ENCODE data around the gene MOBP.
"Not testable (repeated sequence)": the region's sequence is repeated elsewhere in the genome, so short reads cannot be mapped to it uniquely, and the experiment has no call there.

MOBP gene

DNA sequence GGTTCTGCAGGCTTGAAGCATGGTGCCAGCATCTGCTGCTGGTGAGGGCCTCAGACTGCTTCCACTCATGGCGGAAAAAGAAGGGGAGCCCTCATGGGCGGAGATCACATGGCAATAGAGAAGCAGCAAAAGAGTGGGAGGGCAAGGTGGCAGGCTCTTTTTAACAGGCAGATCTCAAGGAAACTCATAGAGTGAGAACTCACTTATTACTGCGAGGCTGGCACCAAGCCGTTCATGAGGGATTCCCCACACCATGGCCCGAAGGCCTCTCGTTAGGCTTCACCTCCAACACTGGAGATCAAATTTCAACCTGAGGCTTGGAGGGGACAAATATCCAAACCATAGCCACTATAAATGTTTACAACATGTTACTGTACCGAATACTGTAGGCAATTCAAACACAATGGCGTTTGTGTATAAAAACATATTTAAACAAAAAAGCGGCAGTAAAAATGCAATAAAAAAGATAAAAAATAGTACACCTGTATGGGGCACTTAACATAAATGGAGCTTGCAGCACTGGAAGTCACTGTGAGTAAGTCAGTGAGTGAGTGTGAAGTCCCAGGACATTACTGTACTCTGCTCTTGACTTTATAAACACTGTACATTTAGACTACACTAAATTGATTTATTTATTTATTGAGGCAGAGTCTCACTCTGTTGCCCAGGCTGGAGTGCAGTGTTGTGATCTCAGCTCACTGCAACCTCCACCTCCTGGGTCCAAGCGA, 18.8 kb upstream of the MOBP start:
- Histone ChIP-seq H3K4me3 (ENCODE audit: control insufficient read depth in 1 of 7, extremely low read depth in 1 of 7, insufficient read depth in 4 of 7, low read depth in 2 of 7, low read length in 6 of 7) (no peak overlapping the region), H3K4me1 (ENCODE audit: control extremely low read depth in 1 of 4, control insufficient read depth in 4 of 4, insufficient read depth in 4 of 4, low read length in 3 of 4) (peaks cover 0 to 2% (median 0%) of the 10 kb centered on the region in 4 experiments), H3K9me3 (ENCODE audit: control extremely low read depth in 1 of 5, control insufficient read depth in 4 of 5, insufficient read depth in 2 of 5, low read depth in 1 of 5, low read length in 4 of 5) (no peaks in the 10 kb centered on the region), H3K27me3 (replicated peaks in 2 of 5; ENCODE audit: control insufficient read depth in 4 of 5, insufficient read depth in 5 of 5, low read length in 4 of 5) (no peaks in the 10 kb centered on the region), H3K27ac (ENCODE audit: insufficient read depth in 1 of 2, low read depth in 1 of 2, low read length in 2 of 2, poor library complexity in 1 of 2, severe bottlenecking in 2 of 2) (no peak overlapping the region), H3K36me3 (ENCODE audit: control insufficient read depth in 4 of 4, insufficient read depth in 4 of 4, low read length in 3 of 4) (no peaks in the 10 kb centered on the region)
- 90% methylated on average over 5 of the region's 10 CpGs for WGBS (ENCODE audit: insufficient coverage)
- DNase-seq: no peak
- ChIA-PET CTCF (interaction anchor here (1.0 to 4.3 kb wide), 6 partner anchors 12 to 51 kb away, joined by 4 to 25 read pairs (median 6); no protein-coding TSS in a partner anchor), POLR2A (no interaction called here)

DNA sequence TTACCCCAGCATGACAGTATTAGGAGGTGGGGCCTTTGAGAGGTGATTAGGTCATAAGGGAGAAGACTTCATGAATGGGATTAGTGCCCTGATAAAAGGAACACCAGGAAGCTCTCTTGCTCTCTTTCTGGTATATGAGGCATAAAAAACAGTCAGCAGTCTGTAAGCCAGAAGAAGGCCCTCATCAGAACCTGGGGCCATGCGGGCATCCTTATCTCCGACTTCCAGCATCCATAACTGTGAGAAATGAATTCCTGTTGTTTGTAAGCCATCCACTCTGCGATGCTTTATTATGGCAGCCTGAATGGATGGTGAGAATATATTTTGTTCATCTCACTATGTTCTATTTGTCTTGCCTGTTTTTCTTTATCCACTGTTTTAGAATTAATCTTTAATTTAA, 17.7 kb upstream of the MOBP start:
- no peak for DNase-seq
- H3K4me3 ChIP-seq (ENCODE audit: control insufficient read depth in 1 of 7, extremely low read depth in 1 of 7, insufficient read depth in 4 of 7, low read depth in 2 of 7, low read length in 6 of 7): no peak overlapping the region
- H3K9me3 ChIP-seq (ENCODE audit: control extremely low read depth in 1 of 5, control insufficient read depth in 4 of 5, insufficient read depth in 2 of 5, low read depth in 1 of 5, low read length in 4 of 5): no peaks in the 10 kb centered on the region
- CTCF ChIA-PET: interaction anchor here (0.8 to 4.3 kb wide), 3 partner anchors 20 to 729 kb away, joined by 3 to 25 read pairs (median 5); no protein-coding TSS in a partner anchor
- no CpG with 5 or more reads among the region's 3 CpGs for WGBS (ENCODE audit: insufficient coverage)
- H3K27me3 ChIP-seq (replicated peaks in 2 of 5; ENCODE audit: control insufficient read depth in 4 of 5, insufficient read depth in 5 of 5, low read length in 4 of 5): no peaks in the 10 kb centered on the region
- no peak overlapping the region for H3K27ac ChIP-seq (ENCODE audit: insufficient read depth in 1 of 2, low read depth in 1 of 2, low read length in 2 of 2, poor library complexity in 1 of 2, severe bottlenecking in 2 of 2)
- no peaks in the 10 kb centered on the region for H3K36me3 ChIP-seq (ENCODE audit: control insufficient read depth in 4 of 4, insufficient read depth in 4 of 4, low read length in 3 of 4)
- H3K4me1 ChIP-seq (ENCODE audit: control extremely low read depth in 1 of 4, control insufficient read depth in 4 of 4, insufficient read depth in 4 of 4, low read length in 3 of 4): peaks cover 0 to 2% (median 0%) of the 10 kb centered on the region in 4 experiments
- POLR2A ChIA-PET: no interaction called here

DNA sequence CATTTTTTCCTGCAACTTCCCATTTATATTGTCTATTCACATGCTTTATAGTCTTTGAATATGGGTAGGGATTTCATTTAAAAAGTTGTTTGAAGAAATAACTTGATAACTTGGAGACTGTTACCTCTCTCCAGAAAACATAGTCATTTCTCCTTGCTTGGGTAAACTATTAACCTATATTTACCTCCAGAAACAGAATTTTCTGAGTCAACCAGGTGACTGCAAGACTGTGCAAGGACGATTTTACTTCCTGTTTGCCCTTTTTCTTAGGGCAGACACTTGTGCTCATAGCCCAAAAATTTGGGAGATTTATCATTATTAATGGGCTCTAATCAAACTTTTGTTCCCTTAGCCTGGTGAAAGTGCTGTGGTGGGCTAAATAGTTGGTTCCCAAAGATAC, 14.3 kb upstream of the MOBP start:
- Histone ChIP-seq H3K4me3 (ENCODE audit: control insufficient read depth in 1 of 7, extremely low read depth in 1 of 7, insufficient read depth in 4 of 7, low read depth in 2 of 7, low read length in 6 of 7) (no peak overlapping the region), H3K36me3 (ENCODE audit: control insufficient read depth in 4 of 4, insufficient read depth in 4 of 4, low read length in 3 of 4) (no peaks in the 10 kb centered on the region), H3K27ac (ENCODE audit: insufficient read depth in 1 of 2, low read depth in 1 of 2, low read length in 2 of 2, poor library complexity in 1 of 2, severe bottlenecking in 2 of 2) (no peak overlapping the region), H3K4me1 (ENCODE audit: control extremely low read depth in 1 of 4, control insufficient read depth in 4 of 4, insufficient read depth in 4 of 4, low read length in 3 of 4) (no peaks in the 10 kb centered on the region), H3K9me3 (ENCODE audit: control extremely low read depth in 1 of 5, control insufficient read depth in 4 of 5, insufficient read depth in 2 of 5, low read depth in 1 of 5, low read length in 4 of 5) (no peaks in the 10 kb centered on the region), H3K27me3 (replicated peaks in 2 of 5; ENCODE audit: control insufficient read depth in 4 of 5, insufficient read depth in 5 of 5, low read length in 4 of 5) (no peaks in the 10 kb centered on the region)
- DNase-seq: no peak
- ChIA-PET POLR2A (no interaction called here), CTCF (no interaction called here)
- WGBS (ENCODE audit: insufficient coverage): 75% methylated on average over 1 of the region's 1 CpG

DNA sequence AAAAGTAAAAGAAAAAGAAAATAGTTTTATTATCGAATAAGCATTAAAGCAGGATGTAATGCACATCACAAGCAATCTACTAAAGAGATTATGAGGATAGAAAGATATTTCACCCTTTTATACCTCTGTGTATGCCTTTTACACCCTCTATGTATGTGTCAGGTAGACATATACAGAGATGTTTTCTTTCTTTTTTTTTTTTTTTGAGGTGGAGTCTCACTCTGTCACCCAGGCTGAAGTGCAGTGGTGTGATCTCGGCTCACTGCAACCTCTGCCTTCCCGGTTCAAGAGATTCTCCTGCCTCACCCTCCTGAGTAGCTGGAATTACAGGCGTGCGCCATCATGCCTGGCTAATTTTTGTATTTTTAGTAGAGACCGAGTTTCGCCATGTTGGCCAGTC, 13.6 kb upstream of the MOBP start:
- H3K9me3 ChIP-seq (ENCODE audit: control extremely low read depth in 1 of 5, control insufficient read depth in 4 of 5, insufficient read depth in 2 of 5, low read depth in 1 of 5, low read length in 4 of 5); CTCF ChIA-PET; H3K27me3 ChIP-seq (replicated peaks in 2 of 5; ENCODE audit: control insufficient read depth in 4 of 5, insufficient read depth in 5 of 5, low read length in 4 of 5); DNase-seq; H3K4me1 ChIP-seq (ENCODE audit: control extremely low read depth in 1 of 4, control insufficient read depth in 4 of 4, insufficient read depth in 4 of 4, low read length in 3 of 4); H3K4me3 ChIP-seq (ENCODE audit: control insufficient read depth in 1 of 7, extremely low read depth in 1 of 7, insufficient read depth in 4 of 7, low read depth in 2 of 7, low read length in 6 of 7); POLR2A ChIA-PET; H3K36me3 ChIP-seq (ENCODE audit: control insufficient read depth in 4 of 4, insufficient read depth in 4 of 4, low read length in 3 of 4); H3K27ac ChIP-seq (ENCODE audit: insufficient read depth in 1 of 2, low read depth in 1 of 2, low read length in 2 of 2, poor library complexity in 1 of 2, severe bottlenecking in 2 of 2): not testable (repeated sequence)
- 89% methylated on average over 4 of the region's 7 CpGs for WGBS (ENCODE audit: insufficient coverage)

DNA sequence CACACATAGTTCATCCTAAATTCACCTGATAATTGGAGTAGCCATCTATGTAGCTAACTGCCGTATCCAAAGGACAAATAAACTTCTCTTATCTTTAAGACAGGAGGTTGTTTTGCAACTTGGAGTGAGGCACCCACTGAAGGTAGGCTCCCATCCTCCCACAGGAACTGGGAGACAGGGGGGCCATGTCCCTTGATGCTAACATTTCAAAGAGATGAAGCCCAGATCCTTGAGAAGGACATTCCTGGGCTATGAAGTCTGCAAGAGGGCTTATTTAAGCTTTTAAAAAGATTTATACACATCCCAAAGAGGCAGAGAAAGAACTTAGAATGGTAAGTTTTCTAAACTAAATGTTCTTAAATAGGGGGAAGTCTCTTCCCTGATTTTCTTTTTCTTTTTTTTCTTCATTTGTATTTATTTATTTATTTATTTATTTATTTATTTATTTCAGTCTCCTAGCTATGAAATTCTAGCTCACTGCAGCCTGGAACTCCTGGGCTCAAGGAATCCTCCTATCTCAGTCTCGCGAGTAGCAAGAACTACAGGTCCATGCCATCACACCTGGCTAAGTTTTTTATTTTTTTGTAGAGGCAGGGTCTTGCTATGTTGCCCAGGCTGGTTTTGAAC, 12.8 kb upstream of the MOBP start:
- CTCF ChIA-PET: no interaction called here

DNA sequence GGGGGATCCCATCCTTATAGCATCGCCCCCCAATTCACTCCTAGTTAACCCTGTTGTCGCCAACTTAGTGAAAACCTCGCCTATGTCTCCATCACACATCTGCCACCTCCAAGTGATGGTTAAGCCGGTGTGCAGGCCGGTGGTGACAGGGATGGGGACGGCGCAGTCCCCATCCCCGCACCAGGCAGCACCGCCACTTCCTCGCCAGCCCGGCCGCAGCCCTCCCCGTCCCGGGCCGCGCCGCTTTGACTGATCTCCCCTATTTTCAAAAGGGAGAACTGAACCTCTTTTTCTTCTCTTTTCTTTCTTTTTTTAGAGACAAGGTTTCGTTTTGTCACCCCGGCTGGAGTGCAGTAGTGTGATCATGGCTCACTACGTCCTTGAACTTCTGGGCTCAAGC, 11.3 kb upstream of the MOBP start:
- H3K36me3 ChIP-seq (ENCODE audit: control insufficient read depth in 4 of 4, insufficient read depth in 4 of 4, low read length in 3 of 4): no peaks in the 10 kb centered on the region
- H3K4me3 ChIP-seq (ENCODE audit: control insufficient read depth in 1 of 7, extremely low read depth in 1 of 7, insufficient read depth in 4 of 7, low read depth in 2 of 7, low read length in 6 of 7): no peak overlapping the region
- ChIA-PET POLR2A (no interaction called here), CTCF (no interaction called here)
- 97% methylated on average over 11 of the region's 20 CpGs for WGBS (ENCODE audit: insufficient coverage)
- H3K27ac ChIP-seq (ENCODE audit: insufficient read depth in 1 of 2, low read depth in 1 of 2, low read length in 2 of 2, poor library complexity in 1 of 2, severe bottlenecking in 2 of 2): no peak overlapping the region
- H3K4me1 ChIP-seq (ENCODE audit: control extremely low read depth in 1 of 4, control insufficient read depth in 4 of 4, insufficient read depth in 4 of 4, low read length in 3 of 4): no peaks in the 10 kb centered on the region
- no peak for DNase-seq
- H3K27me3 ChIP-seq (replicated peaks in 2 of 5; ENCODE audit: control insufficient read depth in 4 of 5, insufficient read depth in 5 of 5, low read length in 4 of 5): no peaks in the 10 kb centered on the region
- H3K9me3 ChIP-seq (ENCODE audit: control extremely low read depth in 1 of 5, control insufficient read depth in 4 of 5, insufficient read depth in 2 of 5, low read depth in 1 of 5, low read length in 4 of 5): no peaks in the 10 kb centered on the region

More for the DNA sequence above, 12.8 kb upstream of the MOBP start:
- Histone ChIP-seq H3K27ac (ENCODE audit: insufficient read depth in 1 of 2, low read depth in 1 of 2, low read length in 2 of 2, poor library complexity in 1 of 2, severe bottlenecking in 2 of 2) (no peak overlapping the region), H3K36me3 (ENCODE audit: control insufficient read depth in 4 of 4, insufficient read depth in 4 of 4, low read length in 3 of 4) (no peaks in the 10 kb centered on the region), H3K4me3 (ENCODE audit: control insufficient read depth in 1 of 7, extremely low read depth in 1 of 7, insufficient read depth in 4 of 7, low read depth in 2 of 7, low read length in 6 of 7) (no peak overlapping the region), H3K4me1 (ENCODE audit: control extremely low read depth in 1 of 4, control insufficient read depth in 4 of 4, insufficient read depth in 4 of 4, low read length in 3 of 4) (no peaks in the 10 kb centered on the region), H3K27me3 (replicated peaks in 2 of 5; ENCODE audit: control insufficient read depth in 4 of 5, insufficient read depth in 5 of 5, low read length in 4 of 5) (no peaks in the 10 kb centered on the region), H3K9me3 (ENCODE audit: control extremely low read depth in 1 of 5, control insufficient read depth in 4 of 5, insufficient read depth in 2 of 5, low read depth in 1 of 5, low read length in 4 of 5) (no peaks in the 10 kb centered on the region)
- WGBS (ENCODE audit: insufficient coverage): 100% methylated on average over 1 of the region's 3 CpGs
- no peak for DNase-seq
- POLR2A ChIA-PET: no interaction called here

DNA sequence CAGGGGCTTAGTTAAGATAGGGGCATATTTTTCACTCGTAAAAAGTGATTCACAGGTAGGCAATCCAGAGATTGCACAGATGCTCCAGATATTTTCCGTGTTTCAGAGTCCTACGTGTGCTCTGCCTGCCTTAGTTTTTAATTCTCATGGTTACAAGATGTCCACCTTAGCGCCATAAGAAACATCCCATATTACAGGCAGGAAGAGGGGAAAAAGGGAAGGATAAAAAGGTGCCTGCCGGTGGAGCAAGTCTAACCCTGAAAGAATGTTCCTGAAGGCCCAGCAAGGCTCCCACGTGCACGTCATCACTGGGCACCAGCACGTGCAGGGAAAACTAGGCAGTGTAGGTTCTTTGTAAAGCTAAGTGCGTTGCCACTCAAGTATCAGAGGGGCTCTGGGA, 10.1 kb upstream of the MOBP start:
- no peak for DNase-seq
- Histone ChIP-seq H3K4me1 (ENCODE audit: control extremely low read depth in 1 of 4, control insufficient read depth in 4 of 4, insufficient read depth in 4 of 4, low read length in 3 of 4) (no peaks in the 10 kb centered on the region), H3K36me3 (ENCODE audit: control insufficient read depth in 4 of 4, insufficient read depth in 4 of 4, low read length in 3 of 4) (no peaks in the 10 kb centered on the region), H3K4me3 (ENCODE audit: control insufficient read depth in 1 of 7, extremely low read depth in 1 of 7, insufficient read depth in 4 of 7, low read depth in 2 of 7, low read length in 6 of 7) (no peak overlapping the region), H3K27me3 (replicated peaks in 2 of 5; ENCODE audit: control insufficient read depth in 4 of 5, insufficient read depth in 5 of 5, low read length in 4 of 5) (no peaks in the 10 kb centered on the region), H3K9me3 (ENCODE audit: control extremely low read depth in 1 of 5, control insufficient read depth in 4 of 5, insufficient read depth in 2 of 5, low read depth in 1 of 5, low read length in 4 of 5) (no peaks in the 10 kb centered on the region), H3K27ac (ENCODE audit: insufficient read depth in 1 of 2, low read depth in 1 of 2, low read length in 2 of 2, poor library complexity in 1 of 2, severe bottlenecking in 2 of 2) (no peak overlapping the region)
- ChIA-PET CTCF (no interaction called here), POLR2A (no interaction called here)
- 92% methylated on average over 8 of the region's 9 CpGs for WGBS (ENCODE audit: insufficient coverage)
